ENCODE results near the gene ZGPAT.
A peak's percentile ranks its signal among the peaks of the same experiment; 100 is the strongest.
"Not testable (repeated sequence)": the region's sequence is repeated elsewhere in the genome, so short reads cannot be mapped to it uniquely, and the experiment has no call there.

ZGPAT gene, protein sequence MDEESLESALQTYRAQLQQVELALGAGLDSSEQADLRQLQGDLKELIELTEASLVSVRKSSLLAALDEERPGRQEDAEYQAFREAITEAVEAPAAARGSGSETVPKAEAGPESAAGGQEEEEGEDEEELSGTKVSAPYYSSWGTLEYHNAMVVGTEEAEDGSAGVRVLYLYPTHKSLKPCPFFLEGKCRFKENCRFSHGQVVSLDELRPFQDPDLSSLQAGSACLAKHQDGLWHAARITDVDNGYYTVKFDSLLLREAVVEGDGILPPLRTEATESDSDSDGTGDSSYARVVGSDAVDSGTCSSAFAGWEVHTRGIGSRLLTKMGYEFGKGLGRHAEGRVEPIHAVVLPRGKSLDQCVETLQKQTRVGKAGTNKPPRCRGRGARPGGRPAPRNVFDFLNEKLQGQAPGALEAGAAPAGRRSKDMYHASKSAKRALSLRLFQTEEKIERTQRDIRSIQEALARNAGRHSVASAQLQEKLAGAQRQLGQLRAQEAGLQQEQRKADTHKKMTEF

DNA sequence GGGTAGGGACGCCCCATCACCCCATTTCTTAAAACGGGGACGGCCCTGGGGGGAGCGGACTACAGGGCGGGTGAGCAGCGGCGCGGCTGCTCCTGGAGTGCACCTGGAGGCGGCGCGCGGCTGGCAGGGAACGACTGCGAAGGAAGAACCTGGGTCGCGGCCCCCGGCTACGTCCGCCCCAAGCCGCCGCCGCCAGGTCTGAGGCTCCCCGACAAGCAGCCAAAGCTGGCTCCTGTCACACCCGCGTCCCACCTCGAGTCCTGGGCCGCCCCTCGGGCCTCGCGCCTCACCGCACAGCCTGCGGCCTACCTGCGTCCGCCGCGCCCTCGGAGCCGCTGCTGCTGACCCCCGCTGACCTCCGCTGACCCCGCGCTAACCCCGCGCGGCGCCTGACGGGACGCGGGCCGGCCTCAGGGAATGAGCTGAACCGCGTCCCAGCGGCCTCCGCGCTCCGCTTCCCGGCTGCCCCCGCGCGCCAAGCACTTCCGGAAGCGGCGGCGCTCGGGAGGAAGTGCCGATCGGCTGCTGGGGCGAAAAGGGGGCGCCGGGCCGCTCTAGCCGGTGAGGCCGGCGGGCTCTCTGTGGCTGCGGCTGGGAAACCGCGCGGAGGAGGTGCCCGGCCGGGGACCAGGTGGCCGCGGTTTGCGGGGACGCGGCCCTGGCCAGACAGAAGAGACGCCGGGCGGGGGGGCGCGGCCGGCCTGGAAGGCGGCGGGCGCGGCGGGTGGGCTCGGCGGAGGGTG, at the start of gene ZGPAT, which contains the start of gene ARFRP1:
Gene ZGPAT, plus strand, starts transcription at position 482 of the 743 bp plus-strand sequence. CDS start 542 bp downstream, outside the sequence.
Gene ARFRP1, minus strand, starts transcription at position 419 of the 743 bp plus-strand sequence. CDS start 885 bp downstream, outside the sequence.
- H3K9me3 ChIP-seq (ENCODE audit: insufficient read depth, low read length) = no peaks in the 10 kb centered on the region
- no peak within 1 kb of the TSS for H2AFZ ChIP-seq (ENCODE audit: low read depth, low read length)
- peak within 1 kb of the TSS; percentile 85 for H3K4me3 ChIP-seq (ENCODE audit: low read length)
- H3K79me2 ChIP-seq (ENCODE audit: low read length) = peaks cover 68% of the 10 kb centered on the region
- H4K20me1 ChIP-seq (ENCODE audit: insufficient read depth, low read length) = 0 out of 2 replicates have a peak, but pooled peaks cover 4% of the 10 kb centered on the region
- peaks cover 53% of the 10 kb centered on the region for H3K36me3 ChIP-seq (replicated peaks; ENCODE audit: low read depth, low read length)
- peak within 1 kb of the TSS; percentile 80 for H3K9ac ChIP-seq (ENCODE audit: low read length)
- H3K27me3 ChIP-seq (ENCODE audit: low read depth, low read length) = no peaks in the 10 kb centered on the region
- peak within 1 kb of the TSS; percentile 59 for H3K27ac ChIP-seq (ENCODE audit: low read length)
- H3K4me1 ChIP-seq (ENCODE audit: low read length) = peaks cover 17% of the 10 kb centered on the region
- TF ChIP-seq CTCF (IDR thresholded peaks at IDR 0.05; ENCODE audit: low read depth, low read length) = 0 out of 2 replicates have a peak, but pooled peaks have one; percentile 4
- no peak for TF ChIP-seq EZH2phosphoT487 (IDR thresholded peaks at IDR 0.05; ENCODE audit: low read depth)
- peak within 1 kb of the TSS; percentile 93 for H3K4me2 ChIP-seq (ENCODE audit: low read length)

DNA sequence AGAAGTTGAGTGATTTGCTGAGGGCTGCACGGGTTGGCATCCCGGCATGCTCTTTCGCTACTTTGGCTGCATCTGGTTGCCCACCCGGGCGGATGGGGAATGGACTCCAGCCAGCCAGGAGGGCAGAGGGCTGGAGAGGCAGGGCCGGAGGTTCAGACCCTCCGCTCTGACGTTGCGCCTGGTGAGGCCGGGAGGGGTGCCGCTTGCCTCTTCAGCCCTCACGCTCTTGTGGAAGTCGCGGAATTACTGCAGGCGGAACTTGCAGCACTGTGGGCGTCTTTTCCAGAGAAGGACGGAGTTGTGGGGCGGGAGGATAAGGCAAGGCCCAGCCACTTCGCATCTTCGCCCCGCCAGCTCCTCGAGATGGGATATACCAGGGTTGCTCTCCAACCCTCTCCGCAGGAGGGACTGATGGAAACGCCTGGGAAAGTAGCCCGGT, 49.1 kb upstream of the ZGPAT start:
- H3K4me2 ChIP-seq (ENCODE audit: low read length) = peak overlapping the region; percentile 89
- H4K20me1 ChIP-seq (ENCODE audit: insufficient read depth, low read length) = no peaks in the 10 kb centered on the region
- no peak overlapping the region for H3K27ac ChIP-seq (ENCODE audit: low read length)
- no peaks in the 10 kb centered on the region for H3K27me3 ChIP-seq (ENCODE audit: low read depth, low read length)
- peaks cover 11% of the 10 kb centered on the region for H3K79me2 ChIP-seq (ENCODE audit: low read length)
- peak overlapping the region; percentile 74 for H3K9ac ChIP-seq (ENCODE audit: low read length)
- peaks cover 4% of the 10 kb centered on the region for H3K36me3 ChIP-seq (replicated peaks; ENCODE audit: low read depth, low read length)
- TF ChIP-seq CTCF (IDR thresholded peaks at IDR 0.05; ENCODE audit: low read depth, low read length) (no peak), EZH2phosphoT487 (IDR thresholded peaks at IDR 0.05; ENCODE audit: low read depth) (no peak)
- no peaks in the 10 kb centered on the region for H3K9me3 ChIP-seq (ENCODE audit: insufficient read depth, low read length)
- H3K4me3 ChIP-seq (ENCODE audit: low read length) = peak overlapping the region; percentile 90
- H2AFZ ChIP-seq (ENCODE audit: low read depth, low read length) = no peak overlapping the region; the same call in 1 of the 2 replicates
- H3K4me1 ChIP-seq (ENCODE audit: low read length) = peaks cover 12% of the 10 kb centered on the region

GRCh38 chr20:63659370-63659769, 48.5 kb upstream of the ZGPAT start:
- Histone ChIP-seq H3K4me3 (ENCODE audit: low read length) (peak overlapping the region; percentile 90), H3K27ac (ENCODE audit: low read length) (no peak overlapping the region), H3K36me3 (replicated peaks; ENCODE audit: low read depth, low read length) (peaks cover 4% of the 10 kb centered on the region), H3K4me1 (ENCODE audit: low read length) (peaks cover 12% of the 10 kb centered on the region), H3K27me3 (ENCODE audit: low read depth, low read length) (no peaks in the 10 kb centered on the region), H3K9ac (ENCODE audit: low read length) (peak overlapping the region; percentile 74; the same call in 1 of the 2 replicates), H2AFZ (ENCODE audit: low read depth, low read length) (no peak overlapping the region), H4K20me1 (ENCODE audit: insufficient read depth, low read length) (no peaks in the 10 kb centered on the region), H3K79me2 (ENCODE audit: low read length) (peaks cover 11% of the 10 kb centered on the region), H3K9me3 (ENCODE audit: insufficient read depth, low read length) (no peaks in the 10 kb centered on the region), H3K4me2 (ENCODE audit: low read length) (peak overlapping the region; percentile 89)
- no peak for TF ChIP-seq EZH2phosphoT487 (IDR thresholded peaks at IDR 0.05; ENCODE audit: low read depth)
- no peak for TF ChIP-seq CTCF (IDR thresholded peaks at IDR 0.05; ENCODE audit: low read depth, low read length)

GRCh38 chr20:63660174-63660573, 47.7 kb upstream of the ZGPAT start:
- not testable (repeated sequence) for H3K36me3 ChIP-seq (replicated peaks; ENCODE audit: low read depth, low read length); H3K27me3 ChIP-seq (ENCODE audit: low read depth, low read length); H4K20me1 ChIP-seq (ENCODE audit: insufficient read depth, low read length); H3K27ac ChIP-seq (ENCODE audit: low read length); H3K9me3 ChIP-seq (ENCODE audit: insufficient read depth, low read length); H3K4me3 ChIP-seq (ENCODE audit: low read length); H2AFZ ChIP-seq (ENCODE audit: low read depth, low read length); H3K4me2 ChIP-seq (ENCODE audit: low read length); H3K9ac ChIP-seq (ENCODE audit: low read length)
- peaks cover 12% of the 10 kb centered on the region for H3K4me1 ChIP-seq (ENCODE audit: low read length)
- peaks cover 11% of the 10 kb centered on the region for H3K79me2 ChIP-seq (ENCODE audit: low read length)
